Measurements from ENCODE around the gene DLGAP3.
"Not testable (repeated sequence)": the region's sequence is repeated elsewhere in the genome, so short reads cannot be mapped to it uniquely, and the experiment has no call there.

DLGAP3 gene

DNA sequence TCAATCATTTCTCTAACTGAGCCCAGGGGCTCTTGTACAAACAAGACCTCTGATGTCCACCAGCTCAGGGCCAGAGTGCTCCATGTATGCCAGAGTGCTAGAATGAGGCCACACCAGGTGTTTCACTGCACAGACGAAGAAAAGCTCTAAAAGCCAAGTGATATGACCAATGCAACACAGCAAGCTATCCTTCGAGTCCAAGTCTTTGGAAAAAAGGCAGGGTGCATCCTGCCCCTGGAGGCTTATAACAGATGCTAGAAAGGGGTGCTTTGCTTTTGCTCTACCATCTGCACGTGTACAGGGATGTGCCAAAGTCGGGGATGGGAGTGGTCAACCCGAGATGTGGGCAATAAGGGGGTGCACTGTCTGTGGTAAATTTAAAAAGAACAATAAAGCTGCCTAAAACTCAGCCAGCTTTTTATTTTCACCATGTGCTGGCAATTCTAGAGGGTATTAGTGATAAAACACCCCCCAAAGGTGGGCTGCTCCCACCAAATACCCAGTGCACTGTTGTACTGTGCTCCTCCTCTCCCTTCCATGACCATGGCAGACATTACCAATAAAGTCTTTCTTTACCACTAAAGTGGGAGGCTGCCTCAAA lies 102.0 kb downstream of the DLGAP3 start:
- no peak for DNase-seq

- no peak for DNase-seq
These were observed 103.9 kb downstream of the DLGAP3 start for GRCh38 chr1:34825455-34826091.

- no peak for DNase-seq
These were observed 104.5 kb downstream of the DLGAP3 start for GRCh38 chr1:34824817-34825454.

GRCh38 chr1:34822202-34822601 lies 107.2 kb downstream of the DLGAP3 start:
- DNase-seq = no peak

DNA sequence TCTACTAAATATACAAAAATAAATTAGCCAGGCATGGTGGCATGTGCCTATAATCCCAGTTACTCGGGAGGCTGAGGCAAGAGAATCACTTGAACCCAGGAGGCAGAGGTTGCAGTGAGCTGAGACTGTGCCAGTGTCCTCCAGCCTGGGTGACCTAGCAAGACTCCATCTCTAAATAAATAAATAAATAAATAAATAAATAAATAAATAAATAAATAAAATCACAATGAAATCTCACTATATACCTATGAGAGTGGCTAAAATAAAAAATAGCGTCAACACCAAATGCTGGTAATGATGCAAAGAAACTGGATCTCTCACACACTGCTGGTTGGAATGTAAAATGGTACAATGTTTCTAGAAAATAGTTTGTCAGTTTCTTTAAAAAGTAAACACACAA lies 110.6 kb downstream of the DLGAP3 start:
- DNase-seq = not testable (repeated sequence)

DNA sequence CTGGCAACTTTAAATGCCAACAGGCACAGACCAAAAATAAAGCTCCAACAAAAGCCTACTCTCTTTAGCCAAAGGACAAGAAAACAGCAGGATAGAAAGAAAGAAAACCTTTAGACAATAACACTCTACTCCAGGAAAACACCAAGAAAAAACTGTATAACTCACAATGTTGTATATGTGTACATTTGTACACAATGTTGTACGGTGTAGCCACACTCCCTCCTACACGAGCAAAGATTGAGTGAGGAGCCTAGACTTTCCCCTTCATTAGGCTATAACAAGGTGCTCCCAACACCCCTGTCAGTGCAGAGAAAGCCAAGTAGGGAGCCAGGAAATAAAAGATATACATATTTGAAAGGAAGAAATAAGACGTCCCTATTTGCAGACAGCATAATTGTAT lies 112.7 kb downstream of the DLGAP3 start:
- no peak for DNase-seq

DNA sequence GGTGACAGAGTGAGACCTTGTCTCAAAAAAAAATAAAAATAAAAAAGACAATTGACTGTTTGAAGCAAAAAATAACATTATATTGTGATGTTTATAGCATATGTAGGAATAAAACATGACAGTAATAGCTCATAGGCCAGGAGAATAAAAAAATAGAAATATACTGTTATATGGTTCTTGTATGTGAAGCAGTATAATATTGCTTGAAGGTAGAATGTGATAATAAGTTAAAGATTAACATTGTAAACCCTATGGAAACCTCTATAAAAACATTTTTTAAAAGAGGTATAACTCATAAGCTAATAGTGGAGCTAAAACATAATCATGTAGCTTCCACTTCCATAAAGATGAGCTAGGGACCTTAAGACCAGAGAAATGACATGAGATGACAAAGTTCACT lies 113.1 kb downstream of the DLGAP3 start:
- DNase-seq = no peak
